Activated CD8-positive, alpha-beta memory T cell treated with anti-CD3 and anti-CD28 coated beads for 1 hour (primary cell): Measurements from ENCODE around the gene MAP2K6.

Experiments used
- DNase-seq, 2 donors: peaks; one replicate each; pipeline ENCODE4 v3.0.0-alpha.2; 2020; ENCODE audit warnings: low read depth in 1 of 2; ENCODE audit errors: extremely low read depth in 1 of 2

Gene MAP2K6

GRCh38 chr17:69425978-69426377, 11.5 kb downstream of the MAP2K6 start:
- no peak for DNase-seq

- no peak for DNase-seq
Observed at GRCh38 chr17:69427486-69428197, 13.1 kb downstream of the MAP2K6 start.

GRCh38 chr17:69428252-69428980, 13.9 kb downstream of the MAP2K6 start:
- no peak for DNase-seq

- DNase-seq, result no peak
Observed at GRCh38 chr17:69430488-69430887, 16.0 kb downstream of the MAP2K6 start.

DNA sequence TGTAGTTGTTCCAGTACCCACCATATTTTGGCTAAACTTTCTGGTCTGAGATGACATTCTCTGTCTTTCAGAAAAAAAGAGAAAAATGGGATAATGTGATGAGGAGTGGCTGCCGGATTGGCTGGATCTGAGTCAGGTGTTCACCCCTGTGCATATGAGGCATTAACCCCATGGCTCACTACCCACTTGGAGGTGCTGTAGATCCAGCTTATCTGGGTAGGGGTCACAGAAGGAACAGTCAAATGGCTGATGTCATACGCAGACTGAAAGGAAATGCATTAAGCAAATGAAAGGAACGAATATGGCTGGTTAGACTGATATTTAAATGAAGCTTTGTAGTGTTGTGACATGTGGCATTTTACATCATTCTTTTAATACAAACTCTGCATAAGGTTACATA, 17.3 kb downstream of the MAP2K6 start:
- no peak for DNase-seq

- no peak for DNase-seq
Observed at GRCh38 chr17:69433093-69433492, 18.6 kb downstream of the MAP2K6 start.

DNA sequence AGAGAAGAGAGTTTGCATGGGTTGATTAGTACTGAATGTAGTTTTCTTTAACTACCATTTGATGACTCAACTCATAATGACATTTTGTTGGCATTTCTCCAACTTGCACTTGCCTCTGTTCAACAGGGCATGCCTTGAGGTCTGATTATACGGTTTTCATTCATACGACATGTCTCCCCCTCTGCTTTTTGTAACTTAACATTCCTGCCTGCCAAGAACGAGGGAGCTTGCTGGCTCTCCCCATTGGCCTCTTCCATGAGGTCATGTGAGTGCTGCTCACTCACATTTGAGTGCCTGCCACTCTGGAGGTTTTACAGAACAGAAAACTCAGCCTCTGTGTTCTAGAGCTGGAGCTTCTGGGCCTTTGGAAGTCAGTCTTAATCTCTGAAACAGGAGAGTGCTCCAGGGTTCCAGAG, 19.7 kb downstream of the MAP2K6 start:
- DNase-seq, result no peak

DNA sequence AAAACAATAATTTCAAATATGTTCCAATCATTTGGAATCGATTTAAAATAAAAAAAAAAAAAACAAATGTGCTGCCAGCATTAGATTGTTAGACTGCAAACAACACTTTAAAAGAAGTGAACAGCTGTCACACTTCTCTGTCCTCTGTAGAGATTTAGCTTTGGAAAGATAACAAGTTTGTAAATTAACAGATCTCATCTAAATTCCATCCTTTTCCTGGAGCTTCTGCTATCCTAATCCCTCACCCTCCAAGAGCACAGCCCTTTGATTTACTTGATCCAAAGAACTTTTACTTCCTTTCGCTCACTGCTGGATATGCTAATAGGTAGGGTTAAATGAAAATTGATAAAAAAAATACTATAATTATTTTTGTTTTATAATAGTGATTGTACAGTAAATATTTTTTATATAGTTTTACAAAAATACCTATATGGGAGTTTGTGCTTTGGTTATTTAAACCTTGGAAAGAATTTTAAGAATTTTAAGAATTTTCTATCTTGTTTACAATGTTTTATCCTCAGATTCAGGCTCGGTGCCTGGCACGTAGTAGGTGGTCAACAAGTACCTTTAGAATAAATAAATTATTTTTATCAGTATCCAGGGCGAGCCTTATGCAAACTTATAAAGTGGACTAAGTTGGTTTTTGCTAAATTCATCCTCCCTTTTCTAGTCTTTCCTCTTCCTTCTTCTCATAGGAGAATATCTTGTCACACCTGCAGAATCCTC, 21.6 kb downstream of the MAP2K6 start:
- no peak for DNase-seq

GRCh38 chr17:69437475-69437874, 23.0 kb downstream of the MAP2K6 start:
- no peak for DNase-seq

- no peak for DNase-seq
Observed at GRCh38 chr17:69438776-69439175, 24.3 kb downstream of the MAP2K6 start.

DNA sequence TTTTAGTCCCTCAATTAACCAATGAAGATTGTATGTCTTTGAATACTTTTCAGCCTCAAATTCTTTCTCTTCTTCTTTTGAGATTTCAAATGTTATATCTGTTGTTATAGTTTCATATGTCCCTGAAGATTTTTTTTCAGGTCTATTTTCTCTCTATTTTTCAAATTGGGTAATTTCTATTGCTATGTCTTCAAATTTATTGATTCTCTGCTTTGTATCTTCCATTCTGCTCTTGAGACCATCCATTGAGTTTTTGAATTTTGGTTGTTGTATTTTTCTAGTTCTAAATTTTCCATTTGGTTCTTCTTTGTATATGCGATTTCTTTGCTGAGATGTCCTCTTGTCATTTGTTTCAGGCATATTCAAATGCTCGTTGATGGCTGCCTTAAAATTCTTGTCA, 26.7 kb downstream of the MAP2K6 start:
- DNase-seq, result no peak

- no peak for DNase-seq
Observed at GRCh38 chr17:69443138-69443537, 28.6 kb downstream of the MAP2K6 start.

DNA sequence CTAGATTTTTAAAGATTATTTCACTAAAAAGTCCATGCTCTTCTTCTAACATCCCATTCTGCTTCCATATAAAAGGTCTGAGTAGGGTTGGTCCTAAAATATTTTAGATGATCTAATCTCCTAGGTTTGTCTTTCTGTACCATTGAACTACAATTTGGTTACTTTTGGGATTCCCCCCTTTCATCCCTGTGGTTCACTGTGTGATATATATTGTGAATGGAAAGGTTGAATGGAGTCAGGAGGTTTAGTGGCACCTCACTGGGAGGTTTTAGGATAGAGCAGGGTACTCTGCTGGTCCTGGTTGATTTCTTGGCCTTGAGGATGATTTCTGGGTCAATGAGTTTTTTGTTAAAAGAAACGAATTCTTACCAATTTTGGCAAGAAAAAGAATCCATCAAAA, 29.5 kb downstream of the MAP2K6 start:
- DNase-seq, result no peak

DNA sequence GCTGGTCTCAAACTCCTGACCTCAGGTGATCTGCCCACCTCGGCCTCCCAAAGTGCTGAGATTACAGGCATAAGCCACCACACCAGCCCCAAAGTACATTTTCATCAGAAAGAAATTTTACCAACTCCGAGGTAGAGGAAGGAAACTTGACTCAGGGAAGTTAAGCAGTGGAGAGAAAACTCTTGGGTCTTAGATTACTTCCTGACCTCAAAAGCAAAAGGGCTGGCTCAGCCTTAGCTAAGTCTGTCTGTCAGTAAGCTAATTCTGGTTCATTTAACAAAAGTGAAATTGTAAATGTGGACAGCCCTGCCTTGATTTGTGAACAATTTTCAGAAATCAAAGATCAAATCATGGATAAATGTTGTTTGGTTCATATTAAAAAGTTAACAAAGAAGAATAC, 30.6 kb downstream of the MAP2K6 start:
- no peak for DNase-seq

DNA sequence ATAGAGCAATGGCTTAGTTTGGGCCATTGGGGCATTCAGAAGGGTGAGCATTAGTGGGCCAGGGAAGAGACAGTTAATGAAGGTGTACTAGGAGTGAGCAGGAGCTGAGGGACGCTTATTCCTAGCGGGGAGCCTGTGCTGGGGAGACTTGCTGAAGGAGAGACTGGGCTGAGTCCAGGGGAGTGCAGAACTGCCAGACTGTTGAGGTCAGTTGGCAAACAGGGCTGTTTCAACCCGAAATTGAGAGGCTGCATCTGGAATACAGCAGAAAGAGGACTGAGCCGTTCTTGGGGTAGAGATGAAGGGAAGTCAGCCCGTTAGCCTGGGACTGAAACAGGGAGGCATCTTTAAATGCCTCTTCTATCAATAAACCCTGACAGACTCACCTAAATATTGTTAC, 33.2 kb downstream of the MAP2K6 start:
- no peak for DNase-seq

GRCh38 chr17:69448431-69449102, 34.1 kb downstream of the MAP2K6 start:
- no peak for DNase-seq

GRCh38 chr17:69450131-69450530, 35.6 kb downstream of the MAP2K6 start:
- DNase-seq, result no peak

- DNase-seq, result no peak
Observed at GRCh38 chr17:69450918-69451317, 36.4 kb downstream of the MAP2K6 start.

DNA sequence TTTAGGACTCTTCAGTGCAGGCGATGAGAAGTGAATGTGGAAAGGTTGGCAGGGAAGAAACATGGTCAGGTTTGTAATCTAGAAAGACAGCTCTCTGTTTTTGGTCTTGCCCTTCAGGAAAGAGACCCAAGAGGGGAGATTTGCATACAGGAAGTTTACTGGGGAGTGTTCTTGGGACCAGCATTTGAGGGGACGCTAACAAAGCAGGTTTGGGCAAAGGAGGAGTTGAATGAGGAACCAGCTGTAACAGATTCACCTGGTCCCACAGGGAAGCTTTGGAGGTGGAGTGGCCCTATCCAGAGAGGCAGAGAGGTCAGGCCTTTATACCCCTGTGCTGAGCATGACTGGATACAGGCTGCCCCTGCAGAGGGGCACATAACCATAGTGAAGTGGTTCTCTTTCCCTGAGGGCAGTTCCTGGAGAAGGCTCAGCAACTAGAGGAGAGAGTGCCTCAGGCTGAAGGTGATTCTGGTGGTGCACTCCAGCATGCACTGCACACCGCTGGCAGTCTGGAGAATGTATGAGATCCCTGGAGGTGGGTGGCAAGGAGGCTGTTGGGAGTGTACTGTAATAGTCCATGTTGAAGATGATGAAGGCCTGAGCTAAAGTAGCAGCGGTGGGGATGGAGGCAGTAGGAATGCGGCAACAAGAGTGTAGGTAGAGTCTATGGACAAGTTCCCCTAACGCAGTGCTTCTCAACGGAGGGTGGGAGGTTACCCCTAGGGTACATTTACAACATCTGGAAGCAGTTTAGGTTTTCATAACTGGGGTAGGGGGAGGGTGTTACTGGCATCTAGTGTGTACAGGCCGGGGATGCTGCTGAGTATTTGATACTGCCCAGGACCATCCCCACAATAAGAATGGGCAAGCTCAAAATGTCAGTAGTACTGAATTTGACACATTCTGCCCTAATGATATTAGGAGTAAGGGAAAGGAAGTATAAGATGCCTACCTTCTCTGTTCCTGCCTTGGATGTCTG, 37.2 kb downstream of the MAP2K6 start:
- no peak for DNase-seq

- DNase-seq, result no peak
Observed at GRCh38 chr17:69452664-69453260, 38.3 kb downstream of the MAP2K6 start.
